GM12878 (cell line): Measurements from ENCODE around the gene DNAJA1. TPM values are rescaled to one million over a fixed set of nuclear protein-coding genes. Genes with fewer than 3 reads are reported as not detected.

ENCODE experiments used
- ATAC-seq: fragments of 200-7000 bp; cut with Tn5 transposase; 3 replicates; pipeline ENCODE4 v1.9.1; 2020; ENCODE audit warnings: mild to moderate bottlenecking, moderate library complexity
- BruUV-seq: library from RNA; stranded (reverse); fragments of 400-500 nt; replicated peaks from 2 replicates; lab custom pipeline; 2021; lab: Mats Ljungman, UMichigan
- CTCF ChIA-PET: fragments of 300-600 bp; sonication (Branson Sonifier 250); formaldehyde crosslinking; extraction: SDS; loops from one replicate; lab custom pipeline; 2021; ENCODE audit warnings: inconsistent platforms; lab: Yijun Ruan, JAX
- POLR2A ChIA-PET: fragments of 350-600 bp; formaldehyde crosslinking; extraction: SDS; loops from one replicate; lab custom pipeline; 2021; ENCODE audit warnings: inconsistent platforms; lab: Charles Lee
- RAD21 ChIA-PET: fragments of 300-600 bp; sonication (Branson Sonifier 250); formaldehyde crosslinking; loops from one replicate; lab custom pipeline; 2023; ENCODE audit warnings: antibody characterized with exemption; ENCODE audit not compliant: unreplicated experiment; lab: Charles Lee
- SMC1A ChIA-PET: fragments of 300-600 bp; sonication (Branson Sonifier 250); formaldehyde crosslinking; loops from one replicate; lab custom pipeline; 2023; ENCODE audit not compliant: unreplicated experiment, uncharacterized antibody; lab: Charles Lee
- DNase-seq: peaks from one replicate; pipeline ENCODE4 v3.0.0-alpha.2; 2011; ENCODE audit warnings: low read depth, low spot score
- FAIRE-seq: peaks from 3 replicates; lab custom pipeline; 2011; peaks lifted over from hg19 to GRCh38; lab: Jason Lieb, UNC
- H2AFZ ChIP-seq: 2 replicates; pipeline ENCODE4 v1.6.0; 2011; ENCODE audit warnings: low read depth, low read length, control low read depth; ENCODE audit not compliant: control insufficient read depth
- H3K27ac ChIP-seq: 2 replicates; pipeline ENCODE4 v1.5.1; 2011; ENCODE audit warnings: control low read depth; ENCODE audit not compliant: control insufficient read depth, insufficient read depth
- H3K27me3 ChIP-seq, 2 experiments: replicated peaks in 1 of 2; 2 replicates each; pipeline versions ENCODE4 v1.6.0 to v1.6.1; 2011; ENCODE audit warnings: low read length in 1 of 2; ENCODE audit not compliant: control insufficient read depth in 2 of 2, insufficient read depth in 2 of 2
- H3K36me3 ChIP-seq, 2 experiments: 2 replicates each; pipeline ENCODE4 v1.5.1; 2011; ENCODE audit warnings: low read length in 1 of 2; ENCODE audit not compliant: control insufficient read depth in 2 of 2, insufficient read depth in 2 of 2
- H3K4me1 ChIP-seq: 2 replicates; pipeline ENCODE4 v1.6.1; 2011; ENCODE audit warnings: mild to moderate bottlenecking, low read length, moderate library complexity, mixed read lengths; ENCODE audit not compliant: control insufficient read depth, insufficient read depth
- H3K4me2 ChIP-seq: 2 replicates; pipeline ENCODE4 v1.6.0; 2011; ENCODE audit warnings: control low read depth; ENCODE audit not compliant: control insufficient read depth, insufficient read depth
- H3K4me3 ChIP-seq: fragments of 200-600 bp; sonication (generic); 2 replicates; pipeline ENCODE4 v1.5.1; 2016
- H3K79me2 ChIP-seq: 2 replicates; pipeline ENCODE4 v1.6.0; 2011; ENCODE audit warnings: low read length; ENCODE audit not compliant: control insufficient read depth, insufficient read depth
- H3K9ac ChIP-seq: 2 replicates; pipeline ENCODE4 v1.8.0; 2011; ENCODE audit warnings: low read length, control low read depth, mixed read lengths; ENCODE audit not compliant: control insufficient read depth, insufficient read depth
- H3K9me3 ChIP-seq: replicated peaks from 3 replicates; pipeline ENCODE4 v1.5.1; 2011; ENCODE audit warnings: mild to moderate bottlenecking, low read length; ENCODE audit not compliant: control insufficient read depth, insufficient read depth
- H4K20me1 ChIP-seq: 2 replicates; pipeline ENCODE4 v1.6.0; 2011; ENCODE audit not compliant: control insufficient read depth, insufficient read depth
- HDGF ChIP-seq: fragments of 450-650 bp; IDR thresholded peaks from 2 replicates; pipeline ENCODE4 v1.6.1; 2016; ENCODE audit warnings: antibody characterized with exemption
- MXI1 ChIP-seq: fragments of 150-350 bp; IDR thresholded peaks from 2 replicates; pipeline ENCODE4 v1.6.1; 2011; ENCODE audit warnings: low read depth, mild to moderate bottlenecking, inconsistent platforms, low read length, improper control_type of control experiment
- PAX5 ChIP-seq: IDR thresholded peaks from 2 replicates; pipeline ENCODE4 v1.6.1; 2011; ENCODE audit warnings: low read depth, low read length, borderline replicate concordance
- RBBP5 ChIP-seq: fragments of 200-600 bp; sonication (generic); conservative IDR thresholded peaks from 2 replicates; pipeline ENCODE4 v1.6.1; 2016
- RUNX3 ChIP-seq: IDR thresholded peaks from 2 replicates; pipeline ENCODE4 v1.6.1; 2012; ENCODE audit warnings: low read length, inconsistent platforms
- SIX5 ChIP-seq: IDR thresholded peaks from 2 replicates; pipeline ENCODE4 v1.6.1; 2011; ENCODE audit warnings: mild to moderate bottlenecking, low read depth, low read length, moderate library complexity; ENCODE audit not compliant: severe bottlenecking
- SREBF1 ChIP-seq: IDR thresholded peaks from 2 replicates; pipeline ENCODE4 v1.6.1; 2012; ENCODE audit warnings: mild to moderate bottlenecking, low read length
- WGBS: methylation state at CpG from one replicate; pipeline ENCODE4 v1.1.6; 2016; ENCODE audit warnings: low lambda C conversion rate; ENCODE audit not compliant: insufficient replicate concordance, insufficient coverage; ENCODE audit errors: missing lambda C conversion rate; 5-methylcytosine and 5-hydroxymethylcytosine counted together
- in situ Hi-C: fragments of 300-500 bp; cut with MboI; formaldehyde crosslinking; loops from 9 replicates; pipeline ENCODE4 v1.14.3; 2018; ENCODE audit warnings: mixed read lengths
- intact Hi-C: fragments of 100-400 bp; cut with micrococcal nuclease; formaldehyde crosslinking; loops from one replicate; pipeline ENCODE4 v1.14.2; 2022; ENCODE audit not compliant: unreplicated experiment
- polyA plus RNA-seq, 11 experiments: library from polyadenylated mRNA; depleted of rRNA in 4 of 11; unstranded in 6 of 11; stranded (reverse) in 5 of 11; fragments of >200 nt; fragmentation: Nextera tagmentation in 4 of 11; fragmentation: Illumina TruSeq in 1 of 11; extraction: Ambion mirVana in 4 of 11; extraction: Trizol in 1 of 11; gene quantifications; 1 replicate in 1 of 11; 2 replicates in 10 of 11; pipeline versions ENCODE4 v1.2.1 to v1.2.3, GENCODE V29; 2011 to 2016; ENCODE audit warnings: inconsistent platforms in 2 of 11, missing spikeins in 2 of 11, low read depth in 1 of 11
- total RNA-seq, 4 experiments: library from RNA; depleted of rRNA in 3 of 4; stranded (reverse); fragments of >200 nt in 3 of 4; fragmentation: Illumina TruSeq in 1 of 4; extraction: Trizol in 1 of 4; gene quantifications; 2 replicates each; pipeline versions ENCODE4 v1.2.1 to v1.2.3, GENCODE V29; 2013 to 2021
- TF ChIP-seq, protein P1 (sequence below): fragments of 450-650 bp; IDR thresholded peaks from 2 replicates; pipeline ENCODE4 v1.6.1; 2017; ENCODE audit warnings: mild to moderate bottlenecking

The DNAJA1 gene
- total and polyA plus RNA-seq, 10 of the 15 experiments (the other 5 are each of a cell fraction or from before 2014, with no cell fraction given) = 69.7 to 206 (median 146) TPM

GRCh38 chr9:32992595-32993238 is 32.4 kb upstream of the DNAJA1 start:
- ATAC-seq (peak; percentile 34; the same call in 2 of the 3 replicates), DNase-seq (no peak), FAIRE-seq (no peak)
- WGBS = 69% methylated on average over 3 of the region's 3 CpGs
- ChIA-PET RAD21 (no interaction called here), CTCF (interaction anchor here (1.1 to 1.5 kb wide), 2 partner anchors 34 to 413 kb away, joined by 3 to 5 read pairs; no protein-coding TSS in a partner anchor), POLR2A (no interaction called here), SMC1A (interaction anchor here (0.9 to 1.0 kb wide), 2 partner anchors 34 to 234 kb away, joined by 3 to 4 read pairs; no protein-coding TSS in a partner anchor)
- Histone ChIP-seq H3K4me3 (no peak overlapping the region), H3K4me1 (no peaks in the 10 kb centered on the region), H3K4me2 (no peak overlapping the region), H3K79me2 (peaks cover 4% of the 10 kb centered on the region), H3K27ac (no peak overlapping the region), H4K20me1 (no peaks in the 10 kb centered on the region; the same call in 1 of the 2 replicates), H3K27me3 (no peaks in the 10 kb centered on the region), H3K36me3 (peaks cover 2 to 20% of the 10 kb centered on the region in 2 experiments), H3K9ac (no peak overlapping the region), H3K9me3 (no peaks in the 10 kb centered on the region), H2AFZ (no peak overlapping the region)
- no TSS peak for BruUV-seq
- TF ChIP-seq MXI1 (no peak), RUNX3 (no peak), PAX5 (no peak), SREBF1 (no peak), SIX5 (no peak), RBBP5 (no peak), HDGF (no peak)
- TF ChIP-seq, protein P1, sequence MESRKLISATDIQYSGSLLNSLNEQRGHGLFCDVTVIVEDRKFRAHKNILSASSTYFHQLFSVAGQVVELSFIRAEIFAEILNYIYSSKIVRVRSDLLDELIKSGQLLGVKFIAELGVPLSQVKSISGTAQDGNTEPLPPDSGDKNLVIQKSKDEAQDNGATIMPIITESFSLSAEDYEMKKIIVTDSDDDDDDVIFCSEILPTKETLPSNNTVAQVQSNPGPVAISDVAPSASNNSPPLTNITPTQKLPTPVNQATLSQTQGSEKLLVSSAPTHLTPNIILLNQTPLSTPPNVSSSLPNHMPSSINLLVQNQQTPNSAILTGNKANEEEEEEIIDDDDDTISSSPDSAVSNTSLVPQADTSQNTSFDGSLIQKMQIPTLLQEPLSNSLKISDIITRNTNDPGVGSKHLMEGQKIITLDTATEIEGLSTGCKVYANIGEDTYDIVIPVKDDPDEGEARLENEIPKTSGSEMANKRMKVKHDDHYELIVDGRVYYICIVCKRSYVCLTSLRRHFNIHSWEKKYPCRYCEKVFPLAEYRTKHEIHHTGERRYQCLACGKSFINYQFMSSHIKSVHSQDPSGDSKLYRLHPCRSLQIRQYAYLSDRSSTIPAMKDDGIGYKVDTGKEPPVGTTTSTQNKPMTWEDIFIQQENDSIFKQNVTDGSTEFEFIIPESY = no peak
- in situ Hi-C loops (no loop called here), intact Hi-C loops (no loop called here)
